ENCODE measurements around the gene DTX4.

DTX4 gene

GRCh38 chr11:59191095-59191494 is 19.2 kb downstream of the DTX4 start:
- Histone ChIP-seq H3K4me1 (ENCODE audit: control extremely low read depth in 1 of 4, control insufficient read depth in 4 of 4, insufficient read depth in 4 of 4, low read length in 3 of 4) (peaks cover 0 to 5% (median 1%) of the 10 kb centered on the region in 4 experiments), H3K27ac (ENCODE audit: insufficient read depth in 1 of 2, low read depth in 1 of 2, low read length in 2 of 2, poor library complexity in 1 of 2, severe bottlenecking in 2 of 2) (no peak overlapping the region), H3K4me3 (ENCODE audit: control insufficient read depth in 1 of 7, extremely low read depth in 1 of 7, insufficient read depth in 4 of 7, low read depth in 2 of 7, low read length in 6 of 7) (no peak overlapping the region), H3K27me3 (replicated peaks in 2 of 5; ENCODE audit: control insufficient read depth in 4 of 5, insufficient read depth in 5 of 5, low read length in 4 of 5) (no peaks in the 10 kb centered on the region), H3K9me3 (ENCODE audit: control extremely low read depth in 1 of 5, control insufficient read depth in 4 of 5, insufficient read depth in 2 of 5, low read depth in 1 of 5, low read length in 4 of 5) (no peaks in the 10 kb centered on the region), H3K36me3 (ENCODE audit: control insufficient read depth in 4 of 4, insufficient read depth in 4 of 4, low read length in 3 of 4) (no peaks in the 10 kb centered on the region)
- DNase-seq: no peak
- ChIA-PET CTCF (interaction anchor here (0.6 to 3.2 kb wide), 4 partner anchors 9 to 614 kb away, joined by 3 to 14 read pairs (median 4); no protein-coding TSS in a partner anchor), POLR2A (no interaction called here)
- WGBS (ENCODE audit: insufficient coverage): 100% methylated on average over 1 of the region's 4 CpGs

GRCh38 chr11:59191890-59192289 is 20.0 kb downstream of the DTX4 start:
- Histone ChIP-seq H3K36me3 (ENCODE audit: control insufficient read depth in 4 of 4, insufficient read depth in 4 of 4, low read length in 3 of 4) (no peaks in the 10 kb centered on the region), H3K27me3 (replicated peaks in 2 of 5; ENCODE audit: control insufficient read depth in 4 of 5, insufficient read depth in 5 of 5, low read length in 4 of 5) (no peaks in the 10 kb centered on the region), H3K9me3 (ENCODE audit: control extremely low read depth in 1 of 5, control insufficient read depth in 4 of 5, insufficient read depth in 2 of 5, low read depth in 1 of 5, low read length in 4 of 5) (no peaks in the 10 kb centered on the region), H3K4me1 (ENCODE audit: control extremely low read depth in 1 of 4, control insufficient read depth in 4 of 4, insufficient read depth in 4 of 4, low read length in 3 of 4) (peaks cover 0 to 5% (median 1%) of the 10 kb centered on the region in 4 experiments), H3K4me3 (ENCODE audit: control insufficient read depth in 1 of 7, extremely low read depth in 1 of 7, insufficient read depth in 4 of 7, low read depth in 2 of 7, low read length in 6 of 7) (no peak overlapping the region), H3K27ac (ENCODE audit: insufficient read depth in 1 of 2, low read depth in 1 of 2, low read length in 2 of 2, poor library complexity in 1 of 2, severe bottlenecking in 2 of 2) (no peak overlapping the region)
- CTCF ChIA-PET: interaction anchor here (0.6 to 3.2 kb wide), 3 partner anchors 11 to 615 kb away, joined by 3 to 14 read pairs (median 6); partner anchors contain the start of gene DTX4
- POLR2A ChIA-PET: no interaction called here
- no peak for DNase-seq
- WGBS (ENCODE audit: insufficient coverage): 89% methylated on average over 8 of the region's 8 CpGs

- H3K4me1 ChIP-seq (ENCODE audit: control extremely low read depth in 1 of 4, control insufficient read depth in 4 of 4, insufficient read depth in 4 of 4, low read length in 3 of 4): peaks cover 0 to 9% (median 2%) of the 10 kb centered on the region in 4 experiments
- no peak overlapping the region for H3K4me3 ChIP-seq (ENCODE audit: control insufficient read depth in 1 of 7, extremely low read depth in 1 of 7, insufficient read depth in 4 of 7, low read depth in 2 of 7, low read length in 6 of 7)
- H3K27me3 ChIP-seq (replicated peaks in 2 of 5; ENCODE audit: control insufficient read depth in 4 of 5, insufficient read depth in 5 of 5, low read length in 4 of 5): peaks cover 0 to 1% (median 0%) of the 10 kb centered on the region in 5 experiments
- POLR2A ChIA-PET: no interaction called here
- no peaks in the 10 kb centered on the region for H3K36me3 ChIP-seq (ENCODE audit: control insufficient read depth in 4 of 4, insufficient read depth in 4 of 4, low read length in 3 of 4)
- DNase-seq: no peak
- no peaks in the 10 kb centered on the region for H3K9me3 ChIP-seq (ENCODE audit: control extremely low read depth in 1 of 5, control insufficient read depth in 4 of 5, insufficient read depth in 2 of 5, low read depth in 1 of 5, low read length in 4 of 5)
- H3K27ac ChIP-seq (ENCODE audit: insufficient read depth in 1 of 2, low read depth in 1 of 2, low read length in 2 of 2, poor library complexity in 1 of 2, severe bottlenecking in 2 of 2): no peak overlapping the region
- 100% methylated on average over 2 of the region's 4 CpGs for WGBS (ENCODE audit: insufficient coverage)
- CTCF ChIA-PET: interaction anchor here (1.1 to 3.2 kb wide), 8 partner anchors 8 to 35 kb away, joined by 3 to 17 read pairs (median 6); partner anchors contain the start of gene DTX4
These were observed 20.6 kb downstream of the DTX4 start for GRCh38 chr11:59192446-59193020.

GRCh38 chr11:59193587-59194130 is 21.7 kb downstream of the DTX4 start:
- WGBS (ENCODE audit: insufficient coverage): 100% methylated on average over 8 of the region's 10 CpGs
- POLR2A ChIA-PET: no interaction called here

GRCh38 chr11:59195586-59195985 is 23.7 kb downstream of the DTX4 start:
- H3K9me3 ChIP-seq (ENCODE audit: control extremely low read depth in 1 of 5, control insufficient read depth in 4 of 5, insufficient read depth in 2 of 5, low read depth in 1 of 5, low read length in 4 of 5): no peaks in the 10 kb centered on the region
- H3K27ac ChIP-seq (ENCODE audit: insufficient read depth in 1 of 2, low read depth in 1 of 2, low read length in 2 of 2, poor library complexity in 1 of 2, severe bottlenecking in 2 of 2): no peak overlapping the region
- peaks cover 2 to 29% (median 12%) of the 10 kb centered on the region in 4 experiments for H3K4me1 ChIP-seq (ENCODE audit: control extremely low read depth in 1 of 4, control insufficient read depth in 4 of 4, insufficient read depth in 4 of 4, low read length in 3 of 4)
- peaks cover 0 to 4% (median 0%) of the 10 kb centered on the region in 5 experiments for H3K27me3 ChIP-seq (replicated peaks in 2 of 5; ENCODE audit: control insufficient read depth in 4 of 5, insufficient read depth in 5 of 5, low read length in 4 of 5)
- WGBS (ENCODE audit: insufficient coverage): 100% methylated on average over 1 of the region's 4 CpGs
- ChIA-PET POLR2A (no interaction called here), CTCF (interaction anchor here (0.8 to 1.2 kb wide), 4 partner anchors 8 to 26 kb away, joined by 3 read pairs; no protein-coding TSS in a partner anchor)
- H3K36me3 ChIP-seq (ENCODE audit: control insufficient read depth in 4 of 4, insufficient read depth in 4 of 4, low read length in 3 of 4): no peaks in the 10 kb centered on the region
- no peak for DNase-seq
- no peak overlapping the region for H3K4me3 ChIP-seq (ENCODE audit: control insufficient read depth in 1 of 7, extremely low read depth in 1 of 7, insufficient read depth in 4 of 7, low read depth in 2 of 7, low read length in 6 of 7)

More at GRCh38 chr11:59193587-59194130, 21.7 kb downstream of the DTX4 start:
- Histone ChIP-seq H3K36me3 (ENCODE audit: control insufficient read depth in 4 of 4, insufficient read depth in 4 of 4, low read length in 3 of 4) (no peaks in the 10 kb centered on the region), H3K27ac (ENCODE audit: insufficient read depth in 1 of 2, low read depth in 1 of 2, low read length in 2 of 2, poor library complexity in 1 of 2, severe bottlenecking in 2 of 2) (no peak overlapping the region), H3K4me1 (ENCODE audit: control extremely low read depth in 1 of 4, control insufficient read depth in 4 of 4, insufficient read depth in 4 of 4, low read length in 3 of 4) (peaks cover 2 to 20% (median 11%) of the 10 kb centered on the region in 4 experiments), H3K4me3 (ENCODE audit: control insufficient read depth in 1 of 7, extremely low read depth in 1 of 7, insufficient read depth in 4 of 7, low read depth in 2 of 7, low read length in 6 of 7) (no peak overlapping the region), H3K27me3 (replicated peaks in 2 of 5; ENCODE audit: control insufficient read depth in 4 of 5, insufficient read depth in 5 of 5, low read length in 4 of 5) (peaks cover 0 to 4% (median 0%) of the 10 kb centered on the region in 5 experiments), H3K9me3 (ENCODE audit: control extremely low read depth in 1 of 5, control insufficient read depth in 4 of 5, insufficient read depth in 2 of 5, low read depth in 1 of 5, low read length in 4 of 5) (no peaks in the 10 kb centered on the region)
- CTCF ChIA-PET: interaction anchor here (1.1 to 3.1 kb wide), 9 partner anchors 9 to 36 kb away, joined by 3 to 17 read pairs (median 5); no protein-coding TSS in a partner anchor
- no peak for DNase-seq

- Histone ChIP-seq H3K4me3 (ENCODE audit: control insufficient read depth in 1 of 7, extremely low read depth in 1 of 7, insufficient read depth in 4 of 7, low read depth in 2 of 7, low read length in 6 of 7) (no peak overlapping the region), H3K36me3 (ENCODE audit: control insufficient read depth in 4 of 4, insufficient read depth in 4 of 4, low read length in 3 of 4) (no peaks in the 10 kb centered on the region), H3K27me3 (replicated peaks in 2 of 5; ENCODE audit: control insufficient read depth in 4 of 5, insufficient read depth in 5 of 5, low read length in 4 of 5) (peaks cover 0 to 4% (median 0%) of the 10 kb centered on the region in 5 experiments), H3K4me1 (ENCODE audit: control extremely low read depth in 1 of 4, control insufficient read depth in 4 of 4, insufficient read depth in 4 of 4, low read length in 3 of 4) (peaks cover 2 to 38% (median 14%) of the 10 kb centered on the region in 4 experiments), H3K9me3 (ENCODE audit: control extremely low read depth in 1 of 5, control insufficient read depth in 4 of 5, insufficient read depth in 2 of 5, low read depth in 1 of 5, low read length in 4 of 5) (no peaks in the 10 kb centered on the region), H3K27ac (ENCODE audit: insufficient read depth in 1 of 2, low read depth in 1 of 2, low read length in 2 of 2, poor library complexity in 1 of 2, severe bottlenecking in 2 of 2) (no peak overlapping the region)
- no peak for DNase-seq
- ChIA-PET CTCF (interaction anchor here (1.7 to 8.1 kb wide), 3 partner anchors 10 to 16 kb away, joined by 4 to 57 read pairs (median 9); no protein-coding TSS in a partner anchor), POLR2A (no interaction called here)
- 83% methylated on average over 2 of the region's 2 CpGs for WGBS (ENCODE audit: insufficient coverage)
These were observed 24.8 kb downstream of the DTX4 start for GRCh38 chr11:59196777-59197176.

GRCh38 chr11:59197991-59198390 is 26.1 kb downstream of the DTX4 start:
- Histone ChIP-seq H3K4me3 (ENCODE audit: control insufficient read depth in 1 of 7, extremely low read depth in 1 of 7, insufficient read depth in 4 of 7, low read depth in 2 of 7, low read length in 6 of 7) (peak overlapping the region in 1 of 7 experiments; percentile 27), H3K27me3 (replicated peaks in 2 of 5; ENCODE audit: control insufficient read depth in 4 of 5, insufficient read depth in 5 of 5, low read length in 4 of 5) (peaks cover 0 to 4% (median 0%) of the 10 kb centered on the region in 5 experiments), H3K27ac (ENCODE audit: insufficient read depth in 1 of 2, low read depth in 1 of 2, low read length in 2 of 2, poor library complexity in 1 of 2, severe bottlenecking in 2 of 2) (no peak overlapping the region), H3K4me1 (ENCODE audit: control extremely low read depth in 1 of 4, control insufficient read depth in 4 of 4, insufficient read depth in 4 of 4, low read length in 3 of 4) (peaks cover 2 to 38% (median 14%) of the 10 kb centered on the region in 4 experiments), H3K36me3 (ENCODE audit: control insufficient read depth in 4 of 4, insufficient read depth in 4 of 4, low read length in 3 of 4) (no peaks in the 10 kb centered on the region), H3K9me3 (ENCODE audit: control extremely low read depth in 1 of 5, control insufficient read depth in 4 of 5, insufficient read depth in 2 of 5, low read depth in 1 of 5, low read length in 4 of 5) (no peaks in the 10 kb centered on the region)
- POLR2A ChIA-PET: interaction anchor here (0.7 kb wide), 1 partner anchor 26 kb away, joined by 3 read pairs; the partner anchor contains the start of gene DTX4
- DNase-seq: peak; percentile 60 to 86 (median 83)
- CTCF ChIA-PET: interaction anchor here (1.3 to 8.1 kb wide), 6 partner anchors 8 to 56 kb away, joined by 3 to 57 read pairs (median 6); partner anchors contain the start of genes DTX4 and FAM111A
- WGBS (ENCODE audit: insufficient coverage): 1% methylated on average over 9 of the region's 9 CpGs

Data from common myeloid progenitor, CD34-positive (primary cell).